ENCODE data around the gene BANK1.
"Not testable (repeated sequence)": the region's sequence is repeated elsewhere in the genome, so short reads cannot be mapped to it uniquely, and the experiment has no call there.

BANK1 gene

GRCh38 chr4:101824500-101824899 lies 34.0 kb downstream of the BANK1 start:
- no peak for DNase-seq

GRCh38 chr4:101825953-101826352 lies 35.4 kb downstream of the BANK1 start:
- DNase-seq: no peak

GRCh38 chr4:101831816-101832215 lies 41.3 kb downstream of the BANK1 start:
- no peak for DNase-seq

- DNase-seq: no peak
Observed at GRCh38 chr4:101833480-101833879, 43.0 kb downstream of the BANK1 start.

- no peak for DNase-seq
Observed at GRCh38 chr4:101835121-101835904, 44.8 kb downstream of the BANK1 start.

GRCh38 chr4:101843054-101843453 lies 52.5 kb downstream of the BANK1 start:
- DNase-seq: no peak

DNA sequence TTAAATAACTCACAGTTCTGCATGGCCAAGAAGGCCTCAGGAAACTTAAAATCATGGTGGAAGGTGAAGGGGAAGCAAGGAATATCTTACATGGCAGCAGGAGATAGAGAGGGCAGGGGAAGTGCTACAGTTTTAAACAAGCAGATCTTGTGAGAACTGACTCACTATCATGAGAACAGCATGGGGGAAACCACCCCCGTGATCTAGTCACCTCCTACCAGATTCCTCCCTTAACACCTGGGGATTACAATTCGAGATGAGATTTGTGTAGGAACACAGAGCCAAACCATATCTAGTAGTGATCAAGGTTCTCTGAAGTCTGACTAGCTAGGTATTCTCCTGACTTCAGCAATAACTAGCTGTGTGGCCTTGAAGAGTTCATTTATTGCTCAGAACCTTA lies 56.0 kb downstream of the BANK1 start:
- no peak for DNase-seq

- DNase-seq: no peak
Observed at GRCh38 chr4:101850698-101851097, 60.2 kb downstream of the BANK1 start.

GRCh38 chr4:101851672-101852071 lies 61.1 kb downstream of the BANK1 start:
- DNase-seq: no peak

DNA sequence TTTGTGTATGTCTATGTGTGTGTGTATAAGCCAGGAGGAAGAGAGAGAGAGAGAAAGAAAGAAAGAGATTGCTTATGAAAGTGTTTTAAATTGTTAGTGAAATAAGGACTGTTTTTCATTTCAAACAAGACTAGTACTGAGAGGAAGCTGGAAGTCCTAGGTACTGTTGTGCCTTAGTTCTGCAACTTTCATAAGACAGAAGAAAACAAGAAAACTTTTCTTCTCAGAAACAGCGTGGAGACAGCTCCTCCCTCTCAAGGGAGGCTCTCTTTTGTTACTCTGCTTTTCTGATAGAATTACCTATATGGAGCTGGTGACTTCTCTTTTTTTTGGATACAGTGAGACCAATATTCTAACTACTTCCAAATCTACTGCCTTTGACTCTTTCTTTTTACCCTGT lies 62.5 kb downstream of the BANK1 start:
- no peak for DNase-seq

DNA sequence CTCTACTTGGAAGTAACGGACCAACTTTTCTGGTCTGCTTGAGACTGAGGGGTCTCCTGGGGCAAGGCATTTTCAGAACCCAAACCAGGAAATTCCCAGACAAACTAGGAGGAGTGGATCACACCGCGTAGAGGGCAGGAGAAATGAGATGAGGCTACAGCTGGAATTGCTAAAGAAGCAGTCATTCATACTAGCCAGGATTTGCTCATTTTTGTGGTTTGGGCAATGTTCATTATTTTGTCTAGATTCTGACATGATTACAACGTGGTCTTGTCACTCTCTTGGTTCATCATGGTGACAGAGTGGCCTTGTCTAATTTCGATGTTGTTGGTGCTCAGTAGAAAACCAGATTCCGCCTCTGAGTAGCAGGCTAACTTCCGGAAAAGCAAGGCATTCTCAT lies 63.2 kb downstream of the BANK1 start:
- DNase-seq: no peak

DNA sequence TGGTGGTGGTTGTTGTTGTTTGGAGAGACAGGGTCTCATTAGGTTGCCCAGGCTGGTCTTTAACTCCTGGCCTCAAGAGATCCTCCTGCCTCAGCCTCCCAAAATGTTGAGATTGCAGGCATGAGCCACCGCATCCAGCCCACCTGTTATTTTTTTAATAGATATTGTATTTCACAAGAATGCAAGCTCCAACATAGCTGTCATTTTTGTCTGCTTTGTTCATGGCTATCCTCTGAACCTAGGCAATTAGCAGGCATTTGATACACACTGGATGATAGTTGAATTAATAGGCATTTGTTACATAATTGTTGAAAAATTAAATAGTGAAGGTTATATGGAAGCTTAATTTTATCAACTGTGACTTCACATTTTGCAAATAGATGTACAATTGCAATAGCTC lies 64.7 kb downstream of the BANK1 start:
- no peak for DNase-seq

- DNase-seq: no peak
Observed at GRCh38 chr4:101856149-101856548, 65.6 kb downstream of the BANK1 start.

GRCh38 chr4:101857176-101857575 lies 66.6 kb downstream of the BANK1 start:
- DNase-seq: no peak

DNA sequence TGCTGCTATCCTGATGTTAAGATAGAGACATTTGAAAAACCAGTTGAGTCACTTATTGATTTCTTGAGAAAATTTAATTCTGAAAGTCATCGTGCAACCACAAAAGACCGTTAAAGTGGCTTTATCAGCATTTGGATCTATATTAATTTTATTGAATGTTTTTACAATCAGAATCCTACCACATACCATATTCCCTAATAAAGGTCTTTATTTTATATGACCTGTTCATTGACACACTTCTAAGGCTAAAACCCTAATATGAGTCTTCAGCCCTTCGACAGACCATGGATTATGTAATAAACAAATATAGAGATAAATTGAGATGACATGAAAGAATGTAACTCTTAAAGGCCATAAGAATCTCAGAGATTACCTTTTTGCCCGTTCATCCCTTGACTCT lies 68.1 kb downstream of the BANK1 start:
- no peak for DNase-seq

DNA sequence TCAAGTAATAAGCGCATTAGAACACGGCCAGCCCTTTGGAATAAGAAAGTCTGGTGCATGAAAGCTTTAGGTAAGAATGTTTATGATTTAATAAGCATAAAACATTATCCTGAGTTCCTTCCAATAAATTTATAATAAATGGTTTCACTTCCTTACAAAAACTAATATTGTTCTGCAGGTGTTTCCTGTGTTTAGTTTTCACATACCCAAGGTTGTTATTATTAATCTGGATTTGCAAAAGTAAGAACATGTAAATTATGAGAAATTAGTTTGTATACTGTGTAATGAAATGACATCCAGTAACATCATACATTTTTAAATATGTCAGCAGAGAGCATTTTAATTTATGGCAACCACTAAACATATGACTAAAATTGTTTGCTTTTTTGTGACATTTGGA lies 72.1 kb downstream of the BANK1 start:
- no peak for DNase-seq

DNA sequence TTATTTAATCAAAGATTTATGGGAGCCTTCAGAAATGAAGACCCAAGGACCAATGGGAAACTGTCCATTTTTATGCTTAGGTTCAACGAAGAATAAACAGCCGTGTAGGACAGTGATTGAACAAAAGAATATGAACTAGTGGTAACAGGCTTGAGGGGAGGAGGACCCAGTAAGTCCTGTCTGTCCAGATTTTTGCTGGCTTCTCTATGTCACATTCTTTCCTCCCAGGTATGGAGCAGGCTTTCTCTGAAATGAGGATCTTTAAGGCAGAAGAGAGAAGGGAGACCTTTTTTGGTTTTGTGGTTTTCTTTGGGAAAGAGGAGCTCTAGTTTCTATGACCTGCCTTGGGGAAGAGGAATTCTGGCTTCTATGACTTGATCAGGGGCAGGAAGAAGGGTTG lies 74.1 kb downstream of the BANK1 start:
- no peak for DNase-seq

DNA sequence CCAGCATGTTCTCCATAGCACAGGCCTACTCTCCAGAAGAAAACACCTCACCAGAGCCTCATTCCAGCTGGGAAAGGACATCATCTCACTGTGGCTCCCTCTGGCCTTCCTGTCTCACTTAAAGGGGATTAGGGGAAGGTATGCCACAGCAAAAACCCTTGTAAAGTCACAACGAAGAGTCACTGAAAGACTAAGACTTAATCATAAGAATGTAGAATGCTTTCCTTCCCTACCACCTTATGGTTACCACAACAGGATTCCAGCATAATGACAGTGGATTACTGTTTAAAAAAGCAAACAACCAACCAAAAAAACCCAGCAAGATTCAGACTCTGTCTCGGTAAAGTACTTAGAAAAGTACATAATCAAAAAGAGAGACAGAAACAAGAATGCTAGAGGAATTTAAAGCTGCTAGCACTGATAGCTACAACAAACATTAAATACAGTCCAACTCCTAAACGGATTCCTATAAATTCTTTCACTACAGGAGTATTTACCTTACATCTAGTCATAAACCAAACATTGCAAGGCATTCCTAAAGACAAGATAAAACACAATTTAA lies 75.1 kb downstream of the BANK1 start:
- DNase-seq: no peak

- no peak for DNase-seq
Observed at GRCh38 chr4:101870874-101871273, 80.3 kb downstream of the BANK1 start.

- DNase-seq: no peak
Observed at GRCh38 chr4:101871962-101872676, 81.6 kb downstream of the BANK1 start.

DNA sequence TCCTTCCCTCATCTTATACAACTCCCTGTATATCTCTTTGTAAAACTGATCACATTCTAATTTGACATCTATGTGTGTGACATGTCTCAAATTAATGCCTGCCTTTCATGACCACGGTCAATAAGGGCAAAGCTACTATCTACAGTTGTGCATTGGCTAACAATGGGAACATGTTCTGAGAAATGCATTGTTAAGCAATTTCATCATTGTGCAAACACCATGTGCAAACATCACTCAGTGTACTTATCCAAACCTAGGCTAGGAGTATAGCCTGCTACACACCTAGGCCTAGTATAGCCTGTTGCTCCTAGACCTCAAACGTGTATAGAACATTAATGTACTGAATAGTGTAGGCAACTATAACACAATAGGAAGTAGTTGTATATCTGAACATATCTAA lies 95.0 kb downstream of the BANK1 start:
- DNase-seq: no peak

GRCh38 chr4:101886826-101887225 lies 96.3 kb downstream of the BANK1 start:
- no peak for DNase-seq

DNA sequence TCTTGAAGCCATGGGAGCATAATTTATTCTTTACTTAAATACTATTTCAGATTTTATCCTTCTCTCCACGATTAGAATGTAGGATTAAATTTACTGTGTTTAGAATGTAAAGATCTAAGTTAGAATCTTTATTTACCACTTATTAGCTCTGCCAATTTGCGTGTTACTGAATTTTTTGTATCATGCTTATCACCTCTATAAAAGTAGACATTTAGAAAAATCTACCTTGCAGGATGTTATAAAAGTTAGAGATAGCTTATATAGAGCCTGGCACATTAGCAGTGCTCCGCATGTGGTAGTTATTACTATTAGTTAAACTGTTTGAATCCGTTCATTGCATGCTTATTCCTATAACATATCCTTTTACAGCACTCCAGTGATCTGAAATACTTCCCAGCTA lies 97.9 kb downstream of the BANK1 start:
- no peak for DNase-seq

- not testable (repeated sequence) for DNase-seq
Observed at GRCh38 chr4:101905527-101905926, 115.0 kb downstream of the BANK1 start.

Data from right forelimb (tissue), 1 donor.